Astrocyte of the cerebellum (primary cell): ENCODE data around the gene CDKAL1.
"Not testable (repeated sequence)": the region's sequence is repeated elsewhere in the genome, so short reads cannot be mapped to it uniquely, and the experiment has no call there.

ENCODE experiments used
- DNase-seq: peaks from one replicate; pipeline ENCODE4 v3.0.0-alpha.2; 2011; ENCODE audit warnings: low read depth
- H3K4me3 ChIP-seq: 2 replicates; pipeline ENCODE4 v1.5.1; 2011; ENCODE audit warnings: mild to moderate bottlenecking, low read depth, low read length, moderate library complexity
- CTCF ChIP-seq: IDR thresholded peaks from 2 replicates; pipeline ENCODE4 v1.5.1; 2012; ENCODE audit warnings: low read length, low read depth, moderate library complexity, mild to moderate bottlenecking; ENCODE audit errors: missing control alignments
- in situ Hi-C: cut with HindIII; loops from 2 replicates; pipeline ENCODE4 v1.10.0; 2017; ENCODE audit warnings: low sequenced_read_pairs

Gene CDKAL1

GRCh38 chr6:20538907-20539306, 4.7 kb downstream of the CDKAL1 start:
- no peak for TF ChIP-seq CTCF
- no peak overlapping the region for H3K4me3 ChIP-seq
- no peak for DNase-seq
- in situ Hi-C loops = loop anchor here (25.0 kb wide), 1 partner anchor 252 kb away; no protein-coding TSS in a partner anchor

GRCh38 chr6:20539387-20539786, 5.1 kb downstream of the CDKAL1 start:
- no peak for TF ChIP-seq CTCF
- DNase-seq = no peak
- no peak overlapping the region for H3K4me3 ChIP-seq
- in situ Hi-C loops = loop anchor here (25.0 kb wide), 1 partner anchor 252 kb away; no protein-coding TSS in a partner anchor

- no peak for TF ChIP-seq CTCF
- in situ Hi-C loops = loop anchor here (25.0 kb wide), 1 partner anchor 253 kb away; no protein-coding TSS in a partner anchor
- no peak overlapping the region for H3K4me3 ChIP-seq
- no peak for DNase-seq
Observed at GRCh38 chr6:20540683-20541082, 6.4 kb downstream of the CDKAL1 start.

- H3K4me3 ChIP-seq = no peak overlapping the region
- in situ Hi-C loops = loop anchor here (25.0 kb wide), 1 partner anchor 254 kb away; no protein-coding TSS in a partner anchor
- DNase-seq = no peak
- TF ChIP-seq CTCF = no peak
Observed at GRCh38 chr6:20541382-20541781, 7.1 kb downstream of the CDKAL1 start.

- no peak for TF ChIP-seq CTCF
- H3K4me3 ChIP-seq = no peak overlapping the region
- peak; percentile 92 for DNase-seq
- in situ Hi-C loops = loop anchor here (25.0 kb wide), 1 partner anchor 256 kb away; no protein-coding TSS in a partner anchor
Observed at GRCh38 chr6:20542927-20543602, 8.8 kb downstream of the CDKAL1 start.

GRCh38 chr6:20548264-20548663, 14.0 kb downstream of the CDKAL1 start:
- in situ Hi-C loops = loop anchor here (25.0 kb wide), 1 partner anchor 261 kb away; no protein-coding TSS in a partner anchor
- no peak for TF ChIP-seq CTCF
- H3K4me3 ChIP-seq = no peak overlapping the region
- no peak for DNase-seq

GRCh38 chr6:20549398-20549797, 15.1 kb downstream of the CDKAL1 start:
- not testable (repeated sequence) for DNase-seq, H3K4me3 ChIP-seq
- in situ Hi-C loops = loop anchor here (25.0 kb wide), 1 partner anchor 262 kb away; no protein-coding TSS in a partner anchor
